Measurements from ENCODE around the gene SEPTIN2. TPM values are rescaled to one million over a fixed set of nuclear protein-coding genes. Genes with fewer than 3 reads are reported as not detected.

The SEPTIN2 gene
- total RNA-seq, 2 donors from 2014 or later, result 289 to 405 TPM

DNA sequence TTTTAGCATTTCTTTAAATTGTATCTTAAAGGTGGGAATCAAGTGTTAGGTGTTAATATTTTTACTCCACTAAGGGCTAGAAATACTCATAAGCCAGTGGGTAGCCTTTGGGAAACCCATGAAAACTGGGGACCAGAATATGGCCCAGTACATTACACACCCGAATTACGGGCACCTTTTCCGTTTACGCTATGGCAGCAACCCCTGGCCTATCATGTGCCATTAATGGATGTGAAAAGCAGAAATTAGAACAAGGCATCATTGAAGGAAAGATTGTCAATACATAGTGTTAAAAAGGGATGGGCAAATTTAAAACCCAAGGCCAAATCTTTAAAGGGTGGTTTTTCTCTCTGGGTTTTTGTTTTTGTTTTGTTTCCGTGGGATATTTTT lies 41.1 kb downstream of the SEPTIN2 start:
- ATAC-seq (ENCODE audit: insufficient number of reproducible peaks, low FRiP score, low read depth), result no peak
- no peaks in the 10 kb centered on the region for H3K27me3 ChIP-seq (replicated peaks; ENCODE audit: insufficient read depth)
- DNase-seq (ENCODE audit: low spot score), result no peak
- TF ChIP-seq, protein P1, sequence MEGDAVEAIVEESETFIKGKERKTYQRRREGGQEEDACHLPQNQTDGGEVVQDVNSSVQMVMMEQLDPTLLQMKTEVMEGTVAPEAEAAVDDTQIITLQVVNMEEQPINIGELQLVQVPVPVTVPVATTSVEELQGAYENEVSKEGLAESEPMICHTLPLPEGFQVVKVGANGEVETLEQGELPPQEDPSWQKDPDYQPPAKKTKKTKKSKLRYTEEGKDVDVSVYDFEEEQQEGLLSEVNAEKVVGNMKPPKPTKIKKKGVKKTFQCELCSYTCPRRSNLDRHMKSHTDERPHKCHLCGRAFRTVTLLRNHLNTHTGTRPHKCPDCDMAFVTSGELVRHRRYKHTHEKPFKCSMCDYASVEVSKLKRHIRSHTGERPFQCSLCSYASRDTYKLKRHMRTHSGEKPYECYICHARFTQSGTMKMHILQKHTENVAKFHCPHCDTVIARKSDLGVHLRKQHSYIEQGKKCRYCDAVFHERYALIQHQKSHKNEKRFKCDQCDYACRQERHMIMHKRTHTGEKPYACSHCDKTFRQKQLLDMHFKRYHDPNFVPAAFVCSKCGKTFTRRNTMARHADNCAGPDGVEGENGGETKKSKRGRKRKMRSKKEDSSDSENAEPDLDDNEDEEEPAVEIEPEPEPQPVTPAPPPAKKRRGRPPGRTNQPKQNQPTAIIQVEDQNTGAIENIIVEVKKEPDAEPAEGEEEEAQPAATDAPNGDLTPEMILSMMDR (IDR thresholded peaks at IDR 0.05), result no peak
- H3K9me3 ChIP-seq, result no peaks in the 10 kb centered on the region
- peak overlapping the region; percentile 91 for H3K4me3 ChIP-seq
- peaks cover 6% of the 10 kb centered on the region for H3K36me3 ChIP-seq
- peaks cover 16 to 28% of the 10 kb centered on the region in 2 donors for H3K4me1 ChIP-seq (ENCODE audit: control insufficient read depth in 1 of 2, low read depth in 2 of 2)
- peak overlapping the region; percentile 86 for H3K27ac ChIP-seq

DNA sequence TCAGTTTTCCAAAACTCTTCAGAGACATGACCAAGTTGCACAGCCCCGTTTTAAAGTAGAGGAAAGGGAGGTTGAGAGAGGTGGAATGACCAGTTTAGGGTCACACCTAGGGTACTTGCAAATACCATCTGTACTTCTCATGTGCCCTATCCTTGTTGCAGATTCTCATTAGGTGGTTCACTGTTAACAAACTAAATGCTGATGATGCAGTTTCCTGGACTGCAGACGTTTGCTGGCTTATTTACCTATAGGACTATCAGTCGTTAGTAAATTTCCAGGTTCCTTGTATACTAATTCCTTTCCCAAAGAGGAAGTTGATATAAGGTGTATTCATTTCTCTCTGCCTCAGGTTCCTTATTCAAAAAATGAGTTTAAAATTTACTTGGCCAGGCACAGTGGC lies 41.8 kb downstream of the SEPTIN2 start:
- no peak for ATAC-seq (ENCODE audit: insufficient number of reproducible peaks, low FRiP score, low read depth)
- Histone ChIP-seq H3K4me1 (ENCODE audit: control insufficient read depth in 1 of 2, low read depth in 2 of 2) (peaks cover 16 to 28% of the 10 kb centered on the region in 2 donors), H3K27me3 (replicated peaks; ENCODE audit: insufficient read depth) (no peaks in the 10 kb centered on the region), H3K4me3 (peak overlapping the region; percentile 91), H3K9me3 (no peaks in the 10 kb centered on the region), H3K36me3 (peaks cover 6% of the 10 kb centered on the region), H3K27ac (no peak overlapping the region)
- TF ChIP-seq, protein P1 (IDR thresholded peaks at IDR 0.05), result no peak
- no peak for DNase-seq (ENCODE audit: low spot score)

DNA sequence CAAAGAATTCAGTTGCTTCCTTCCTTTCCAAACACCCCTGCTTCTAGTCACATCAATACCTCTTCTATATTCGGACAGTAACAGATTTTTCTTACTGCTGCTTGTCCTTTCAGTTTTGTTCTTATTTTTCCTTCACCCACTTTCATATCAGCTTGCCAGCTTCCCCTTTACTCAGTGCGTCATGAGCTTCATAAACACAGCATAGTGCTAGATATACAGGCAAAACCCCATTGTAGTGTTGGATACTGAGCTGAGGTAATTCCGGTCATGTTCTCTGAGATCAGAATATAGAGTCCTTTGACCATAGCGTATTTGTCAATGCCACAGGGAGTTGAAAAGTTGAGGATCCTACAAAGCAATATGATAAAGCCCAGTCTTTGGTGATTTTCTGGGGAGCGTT lies 42.7 kb downstream of the SEPTIN2 start:
- no peaks in the 10 kb centered on the region for H3K9me3 ChIP-seq
- no peak for ATAC-seq (ENCODE audit: insufficient number of reproducible peaks, low FRiP score, low read depth)
- H3K27me3 ChIP-seq (replicated peaks; ENCODE audit: insufficient read depth), result no peaks in the 10 kb centered on the region

DNA sequence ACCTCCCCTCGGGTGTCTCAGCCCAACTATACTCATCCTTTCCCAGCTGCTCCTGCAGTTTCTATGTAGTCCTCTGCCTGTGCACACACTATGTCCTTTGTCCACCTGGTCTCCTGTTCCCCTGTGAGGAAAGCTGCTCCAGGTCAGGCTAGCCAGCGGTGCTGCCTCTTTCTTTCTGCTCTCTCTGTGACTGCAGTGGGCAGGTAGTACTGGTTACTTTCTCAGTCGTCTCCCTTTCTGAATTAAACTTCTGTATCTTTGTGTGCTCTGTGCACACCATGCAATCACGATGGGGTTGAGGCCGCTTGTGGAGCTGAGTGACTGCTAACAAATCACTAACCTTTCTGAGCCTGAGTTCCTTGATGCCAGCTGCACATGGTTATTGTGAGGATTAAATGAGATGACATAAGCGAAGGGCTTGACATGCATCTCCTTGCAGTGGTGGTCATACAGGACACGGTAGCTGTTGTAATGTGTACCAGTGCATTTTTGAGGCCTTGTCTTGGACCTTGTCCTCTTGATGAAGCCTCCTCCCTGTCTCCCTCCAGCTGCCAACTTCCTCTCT lies 43.8 kb downstream of the SEPTIN2 start:
- no peaks in the 10 kb centered on the region for H3K27me3 ChIP-seq (replicated peaks; ENCODE audit: insufficient read depth)
- TF ChIP-seq, protein P1 (IDR thresholded peaks at IDR 0.05), result no peak
- ATAC-seq (ENCODE audit: insufficient number of reproducible peaks, low FRiP score, low read depth), result no peak
- H3K36me3 ChIP-seq, result no peaks in the 10 kb centered on the region
- no peak for DNase-seq (ENCODE audit: low spot score)
- no peaks in the 10 kb centered on the region for H3K9me3 ChIP-seq
- no peak overlapping the region for H3K27ac ChIP-seq
- H3K4me1 ChIP-seq (ENCODE audit: control insufficient read depth in 1 of 2, low read depth in 2 of 2), result peaks cover 28 to 46% of the 10 kb centered on the region in 2 donors
- H3K4me3 ChIP-seq, result no peak overlapping the region

More for the DNA sequence above, 42.7 kb downstream of the SEPTIN2 start:
- Histone ChIP-seq H3K36me3 (peaks cover 2% of the 10 kb centered on the region), H3K27ac (no peak overlapping the region), H3K4me3 (peak overlapping the region; percentile 12), H3K4me1 (ENCODE audit: control insufficient read depth in 1 of 2, low read depth in 2 of 2) (peaks cover 19 to 35% of the 10 kb centered on the region in 2 donors)
- TF ChIP-seq, protein P1 (IDR thresholded peaks at IDR 0.05), result no peak
- DNase-seq (ENCODE audit: low spot score), result no peak

DNA sequence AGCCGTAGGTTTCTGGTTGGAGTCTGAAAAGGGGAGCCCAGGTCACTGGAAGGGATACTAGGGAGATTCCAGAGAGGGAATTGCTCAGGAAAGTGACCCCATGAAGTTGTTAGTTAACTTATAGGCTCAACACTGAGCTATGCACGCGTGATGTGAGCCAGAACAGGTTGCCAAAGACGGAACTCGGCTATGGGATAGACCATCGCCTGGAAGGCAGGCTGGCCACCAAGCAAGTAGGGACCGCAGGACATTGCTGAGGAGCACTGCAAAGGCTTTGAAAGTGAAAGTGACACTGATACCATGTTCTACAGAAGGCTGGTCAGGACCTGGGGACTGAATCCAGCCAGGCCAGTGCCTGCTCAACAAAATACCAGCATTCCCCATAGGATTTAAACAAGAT lies 47.7 kb downstream of the SEPTIN2 start:
- Histone ChIP-seq H3K27ac (peak overlapping the region; percentile 18 to 59), H3K36me3 (no peaks in the 10 kb centered on the region), H3K9me3 (no peaks in the 10 kb centered on the region), H3K4me3 (peak overlapping the region; percentile 37), H3K4me1 (ENCODE audit: control insufficient read depth in 1 of 2, low read depth in 2 of 2) (peaks cover 34 to 53% of the 10 kb centered on the region in 2 donors), H3K27me3 (replicated peaks; ENCODE audit: insufficient read depth) (no peaks in the 10 kb centered on the region)
- ATAC-seq (ENCODE audit: insufficient number of reproducible peaks, low FRiP score, low read depth) (no peak), DNase-seq (ENCODE audit: low spot score) (no peak)
- TF ChIP-seq, protein P1 (IDR thresholded peaks at IDR 0.05), result no peak
